Right ventricle myocardium superior (tissue), 1 donor: ENCODE results near the gene KIF1C. TPM values are rescaled to one million over a fixed set of nuclear protein-coding genes. Genes with fewer than 3 reads are reported as not detected.
A peak's percentile ranks its signal among the peaks of the same experiment; 100 is the strongest.

ENCODE experiments used
- ATAC-seq: fragments of 200-7000 bp; cut with Tn5 transposase; one replicate; pipeline ENCODE4 v1.9.1; 2020; ENCODE audit warnings: mild to moderate bottlenecking; ENCODE audit not compliant: poor library complexity
- DNase-seq: peaks from one replicate; pipeline ENCODE4 v3.0.0-alpha.2; 2020
- intact Hi-C: fragments of 100-400 bp; cut with DNase I; formaldehyde crosslinking; loops from one replicate; pipeline ENCODE4 v1.11.2; 2022
- microRNA-seq: library from miRNA; unstranded; fragments of <30 nt; microRNA quantifications from one replicate; pipeline ENCODE4 v1.2.0, GENCODE V29; 2020
- total RNA-seq: library from RNA; stranded (reverse); fragmentation: NEBNext Ultra II Directional; extraction: Animal tissue kit (Norgen Biotek cat#: 25700); gene quantifications from one replicate; pipeline ENCODE4 v1.2.1, GENCODE V29; 2021
- donor health status: DM: no; HTN: yes; CAD: no; lungs with severe emphysema.

Gene KIF1C
- total RNA-seq, 1 donor from 2014 or later, result 720 TPM

GRCh38 chr17:5077781-5078105, 80.0 kb downstream of the KIF1C start:
- no peak for DNase-seq
- intact Hi-C loops, result no loop called here
- peak; percentile 33 for ATAC-seq

Small RNA genes within 50 kb of the gene (microRNA-seq; reads per million reads assigned to microRNA genes)
- not detected for gene MIR6864
- not detected for gene MIR6865

Other genes with a start within 250 kb of the KIF1C start
- not detected for gene TM4SF5, start 226.1 kb upstream of the KIF1C start, total RNA-seq
- 0.62 TPM for gene VMO1, start 211.6 kb upstream of the KIF1C start, total RNA-seq
- gene GLTPD2, start 209.0 kb upstream of the KIF1C start, total RNA-seq, result not detected
- 214 TPM for gene PSMB6, start 201.8 kb upstream of the KIF1C start, total RNA-seq
- 13.6 TPM for gene PLD2, start 190.8 kb upstream of the KIF1C start, total RNA-seq
- 47.6 TPM for gene MINK1, start 164.6 kb upstream of the KIF1C start, total RNA-seq
- gene C17orf107, start 98.4 kb upstream of the KIF1C start, total RNA-seq, result 0.51 TPM
- 0.30 TPM for gene CHRNE, start 94.9 kb upstream of the KIF1C start, total RNA-seq
- gene GP1BA, start 65.7 kb upstream of the KIF1C start, total RNA-seq, result not detected
- gene SLC25A11, start 57.9 kb upstream of the KIF1C start, total RNA-seq, result 208 TPM
- gene RNF167, start 57.7 kb upstream of the KIF1C start, total RNA-seq, result 85.8 TPM
- gene PFN1, start 49.4 kb upstream of the KIF1C start, total RNA-seq, result 179 TPM
- gene ENO3, start 46.8 kb upstream of the KIF1C start, total RNA-seq, result 534 TPM
- gene SPAG7, start 30.1 kb upstream of the KIF1C start, total RNA-seq, result 158 TPM
- 29.4 TPM for gene CAMTA2, start 10.3 kb upstream of the KIF1C start, total RNA-seq
- 2.8 TPM for gene INCA1, start 428 bp upstream of the KIF1C start, total RNA-seq
- gene SLC52A1, start 37.5 kb downstream of the KIF1C start, total RNA-seq, result not detected
- 9.3 TPM for gene ZFP3, start 80.5 kb downstream of the KIF1C start, total RNA-seq
- 3.3 TPM for gene ZNF232, start 113.9 kb downstream of the KIF1C start, total RNA-seq
- not detected for gene USP6, start 118.1 kb downstream of the KIF1C start, total RNA-seq
- 5.2 TPM for gene ZNF594, start 193.9 kb downstream of the KIF1C start, total RNA-seq
- gene SCIMP, start 236.9 kb downstream of the KIF1C start, total RNA-seq, result 1.00 TPM